Stimulated activated CD4-positive, alpha-beta T cell treated with anti-CD3 and anti-CD28 coated beads, Interleukin-12 subunit alpha, Interleukin-12 subunit beta, amount 100 ng/mL, for 48 hours (primary cell): ENCODE measurements around the gene PMEPA1.

Experiments used
- DNase-seq, 3 donors: peaks; one replicate each; pipeline ENCODE4 v3.0.0-alpha.2; 2020; ENCODE audit warnings: low read depth in 2 of 3, low spot score in 1 of 3

Gene PMEPA1

GRCh38 chr20:57679113-57679512 lies 30.7 kb downstream of the PMEPA1 start:
- no peak for DNase-seq

- no peak for DNase-seq
Observed at GRCh38 chr20:57678340-57678739, 31.5 kb downstream of the PMEPA1 start.

- no peak for DNase-seq
Observed at GRCh38 chr20:57677584-57677982, 32.2 kb downstream of the PMEPA1 start.

- DNase-seq, result no peak
Observed at GRCh38 chr20:57676589-57677583, 32.9 kb downstream of the PMEPA1 start.

GRCh38 chr20:57675773-57676172 lies 34.0 kb downstream of the PMEPA1 start:
- DNase-seq, result no peak

- DNase-seq, result no peak
Observed at GRCh38 chr20:57672953-57673575, 36.8 kb downstream of the PMEPA1 start.

- no peak for DNase-seq
Observed at GRCh38 chr20:57672164-57672563, 37.7 kb downstream of the PMEPA1 start.

GRCh38 chr20:57671662-57672061 lies 38.2 kb downstream of the PMEPA1 start:
- DNase-seq, result no peak

- no peak for DNase-seq
Observed at GRCh38 chr20:57671072-57671391, 38.8 kb downstream of the PMEPA1 start.

GRCh38 chr20:57670288-57671071 lies 39.3 kb downstream of the PMEPA1 start:
- no peak for DNase-seq

GRCh38 chr20:57669632-57670031 lies 40.2 kb downstream of the PMEPA1 start:
- DNase-seq, result no peak

GRCh38 chr20:57667924-57668782 lies 41.7 kb downstream of the PMEPA1 start:
- DNase-seq, result no peak

- no peak for DNase-seq
Observed at GRCh38 chr20:57667388-57667787, 42.4 kb downstream of the PMEPA1 start.

- DNase-seq, result no peak
Observed at GRCh38 chr20:57666834-57667157, 43.0 kb downstream of the PMEPA1 start.

- no peak for DNase-seq
Observed at GRCh38 chr20:57666106-57666833, 43.5 kb downstream of the PMEPA1 start.

- DNase-seq, result no peak
Observed at GRCh38 chr20:57665589-57665971, 44.2 kb downstream of the PMEPA1 start.

- no peak for DNase-seq
Observed at GRCh38 chr20:57664924-57665588, 44.8 kb downstream of the PMEPA1 start.

GRCh38 chr20:57664476-57664875 lies 45.3 kb downstream of the PMEPA1 start:
- DNase-seq, result no peak

GRCh38 chr20:57663681-57664451 lies 45.9 kb downstream of the PMEPA1 start:
- DNase-seq, result no peak
